GM19238 (cell line): ENCODE data around the gene CRYBG1.

Experiments
- DNase-seq: peaks from one replicate; pipeline ENCODE4 v3.0.0; 2011; ENCODE audit warnings: low spot score; ENCODE audit not compliant: insufficient read length

CRYBG1 gene

GRCh38 chr6:106360410-106360988, at the start of gene CRYBG1:
Gene CRYBG1, plus strand, starts transcription at chr6:106360717. Its CDS starts 192 bp downstream, at chr6:106360909.
- DNase-seq = peak; percentile 72

- no peak for DNase-seq
Measured at GRCh38 chr6:106315765-106316374, 44.6 kb upstream of the CRYBG1 start.

- DNase-seq = no peak
Measured at GRCh38 chr6:106316375-106316766, 44.1 kb upstream of the CRYBG1 start.

GRCh38 chr6:106318061-106318460, 42.5 kb upstream of the CRYBG1 start:
- no peak for DNase-seq

- DNase-seq = no peak
Measured at GRCh38 chr6:106318851-106319250, 41.7 kb upstream of the CRYBG1 start.

- no peak for DNase-seq
Measured at GRCh38 chr6:106321940-106322339, 38.6 kb upstream of the CRYBG1 start.

- no peak for DNase-seq
Measured at GRCh38 chr6:106324726-106325335, 35.7 kb upstream of the CRYBG1 start.

- DNase-seq = peak; percentile 96
Measured at GRCh38 chr6:106325336-106326178, 35.0 kb upstream of the CRYBG1 start, which contains the start of gene ATG5. Gene ATG5, minus strand, starts transcription at chr6:106325760. Its CDS starts 9,552 bp downstream, at chr6:106316208.

- DNase-seq = peak; percentile 13
Measured at GRCh38 chr6:106334646-106335448, 25.7 kb upstream of the CRYBG1 start.

GRCh38 chr6:106339334-106340029, 21.0 kb upstream of the CRYBG1 start:
- DNase-seq = peak; percentile 32

- DNase-seq = no peak
Measured at GRCh38 chr6:106347219-106347618, 13.3 kb upstream of the CRYBG1 start.

- DNase-seq = no peak
Measured at GRCh38 chr6:106356378-106356777, 4.1 kb upstream of the CRYBG1 start.

- DNase-seq = no peak
Measured at GRCh38 chr6:106359959-106360409, 533 bp upstream of the CRYBG1 start.

GRCh38 chr6:106360989-106361430, 493 bp downstream of the CRYBG1 start:
- no peak for DNase-seq

- no peak for DNase-seq
Measured at GRCh38 chr6:106363401-106364138, 3.1 kb downstream of the CRYBG1 start.

GRCh38 chr6:106369739-106370138, 9.2 kb downstream of the CRYBG1 start:
- no peak for DNase-seq

- DNase-seq = no peak
Measured at GRCh38 chr6:106370639-106371038, 10.1 kb downstream of the CRYBG1 start.

GRCh38 chr6:106372838-106373501, 12.5 kb downstream of the CRYBG1 start:
- no peak for DNase-seq
